Retinal pigment epithelial cell (primary cell): Measurements from ENCODE around the gene HDAC1.
A peak's percentile ranks its signal among the peaks of the same experiment; 100 is the strongest.
"Not testable (repeated sequence)": the region's sequence is repeated elsewhere in the genome, so short reads cannot be mapped to it uniquely, and the experiment has no call there.

Source experiments
- DNase-seq: peaks from one replicate; pipeline ENCODE4 v3.0.0-alpha.2; 2010; ENCODE audit warnings: low read depth
- H3K4me3 ChIP-seq: 2 replicates; pipeline ENCODE4 v1.5.1; 2011; ENCODE audit warnings: mild to moderate bottlenecking, low read length, control low read depth, moderate library complexity
- TF ChIP-seq, protein P1 (sequence below): conservative IDR thresholded peaks from 2 replicates; pipeline ENCODE4 v1.5.1; 2011; ENCODE audit warnings: low read depth, low read length, control low read depth, inconsistent platforms

The HDAC1 gene

DNA sequence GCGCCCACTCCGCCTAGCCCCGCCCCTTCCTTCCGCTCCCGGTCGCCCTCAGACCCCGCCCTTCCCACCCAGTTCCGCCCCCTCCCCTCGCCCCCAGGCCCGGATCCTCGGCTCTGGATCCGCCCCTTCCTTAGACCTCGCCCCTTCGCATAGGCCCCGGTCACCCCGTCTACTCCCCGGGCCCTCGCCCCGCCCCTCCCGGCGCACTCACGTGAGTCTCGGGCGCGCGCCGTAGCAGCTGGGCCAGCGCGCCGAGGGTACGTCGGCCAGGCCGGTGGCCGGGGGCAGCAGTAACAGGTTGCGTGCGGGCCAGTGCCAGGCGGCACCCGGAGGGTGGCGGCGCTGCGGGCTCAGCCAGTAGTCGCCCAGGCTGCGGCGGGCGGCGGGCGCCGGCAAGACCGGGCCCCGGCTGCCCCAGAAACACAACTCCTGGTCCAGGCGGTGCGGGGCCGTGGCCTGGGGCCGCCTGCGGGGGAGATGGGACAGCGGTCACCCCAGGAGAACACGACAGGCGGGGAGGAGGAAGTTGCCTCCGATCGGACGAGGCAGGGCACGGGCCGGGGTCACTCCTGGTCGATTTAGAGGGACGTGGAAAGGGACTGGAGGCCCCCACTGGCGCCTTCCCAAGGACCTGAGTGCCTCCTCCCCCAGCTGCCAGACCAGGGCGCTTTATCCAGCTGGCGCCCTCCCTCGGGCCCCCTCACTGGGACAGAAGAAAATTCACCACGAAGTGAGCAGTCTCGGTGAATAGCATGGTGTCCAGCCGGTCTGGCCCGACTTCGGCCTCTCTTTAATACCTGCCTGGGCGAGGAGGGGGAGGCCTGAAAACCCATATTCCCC is 59.7 kb downstream of the HDAC1 start:
- H3K4me3 ChIP-seq, result peak overlapping the region; percentile 70
- peak; percentile 75 for DNase-seq
- TF ChIP-seq, protein P1, sequence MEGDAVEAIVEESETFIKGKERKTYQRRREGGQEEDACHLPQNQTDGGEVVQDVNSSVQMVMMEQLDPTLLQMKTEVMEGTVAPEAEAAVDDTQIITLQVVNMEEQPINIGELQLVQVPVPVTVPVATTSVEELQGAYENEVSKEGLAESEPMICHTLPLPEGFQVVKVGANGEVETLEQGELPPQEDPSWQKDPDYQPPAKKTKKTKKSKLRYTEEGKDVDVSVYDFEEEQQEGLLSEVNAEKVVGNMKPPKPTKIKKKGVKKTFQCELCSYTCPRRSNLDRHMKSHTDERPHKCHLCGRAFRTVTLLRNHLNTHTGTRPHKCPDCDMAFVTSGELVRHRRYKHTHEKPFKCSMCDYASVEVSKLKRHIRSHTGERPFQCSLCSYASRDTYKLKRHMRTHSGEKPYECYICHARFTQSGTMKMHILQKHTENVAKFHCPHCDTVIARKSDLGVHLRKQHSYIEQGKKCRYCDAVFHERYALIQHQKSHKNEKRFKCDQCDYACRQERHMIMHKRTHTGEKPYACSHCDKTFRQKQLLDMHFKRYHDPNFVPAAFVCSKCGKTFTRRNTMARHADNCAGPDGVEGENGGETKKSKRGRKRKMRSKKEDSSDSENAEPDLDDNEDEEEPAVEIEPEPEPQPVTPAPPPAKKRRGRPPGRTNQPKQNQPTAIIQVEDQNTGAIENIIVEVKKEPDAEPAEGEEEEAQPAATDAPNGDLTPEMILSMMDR, result peak; percentile 19

DNA sequence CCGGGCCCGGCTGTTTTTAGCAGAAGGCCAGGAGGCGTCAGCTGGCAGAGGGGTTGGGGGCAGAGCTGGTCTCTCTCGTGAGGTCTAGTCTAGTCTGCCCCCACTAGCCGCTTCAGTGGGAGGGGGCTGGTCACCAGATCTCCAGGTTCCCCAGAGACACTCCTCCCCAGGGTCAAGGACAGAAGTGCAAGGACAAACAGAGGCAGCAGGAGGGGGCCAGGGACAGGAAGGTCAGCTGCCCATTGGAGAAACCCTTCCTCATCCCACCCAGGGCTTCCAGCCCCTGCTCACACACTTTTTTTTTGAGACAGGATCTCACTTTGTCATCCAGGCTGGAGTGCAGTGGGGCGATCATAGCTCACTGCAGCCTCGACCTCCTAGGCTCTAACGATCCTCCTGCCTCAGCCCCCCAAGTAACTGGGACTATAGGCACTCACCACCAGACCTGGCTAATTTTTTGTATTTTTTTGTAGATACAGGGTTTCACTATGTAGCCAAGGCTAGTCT is 60.4 kb downstream of the HDAC1 start:
- TF ChIP-seq, protein P1, result no peak
- DNase-seq, result no peak
- peak overlapping the region; percentile 61 for H3K4me3 ChIP-seq

DNA sequence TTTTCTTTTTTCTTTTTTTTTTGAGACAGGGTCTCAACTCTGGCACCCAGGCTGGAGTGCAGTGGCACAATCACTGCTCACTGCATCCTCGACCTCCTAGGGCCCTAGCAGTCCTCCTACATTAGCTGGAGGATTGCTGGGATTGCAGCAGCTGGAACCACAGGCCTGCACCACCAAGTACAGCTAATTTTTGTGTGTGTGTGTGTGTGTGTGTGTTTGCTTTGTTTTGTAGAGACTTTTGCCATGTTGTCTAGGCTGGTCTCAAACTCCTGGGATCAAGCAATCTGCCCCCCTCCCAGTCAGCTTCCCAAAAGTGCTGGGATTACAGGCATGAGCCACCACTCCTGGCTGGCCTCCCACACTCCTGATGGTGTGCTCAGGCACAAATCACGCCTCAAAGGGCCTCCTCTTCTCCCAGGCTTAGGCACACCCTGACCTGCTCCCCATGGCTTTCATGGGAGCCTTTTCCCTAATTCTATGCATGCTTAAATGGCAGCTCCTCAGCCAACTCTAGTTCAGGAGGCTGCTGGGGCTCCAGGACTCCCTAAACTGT is 61.0 kb downstream of the HDAC1 start:
- no peak overlapping the region for H3K4me3 ChIP-seq
- TF ChIP-seq, protein P1, result no peak
- no peak for DNase-seq

GRCh38 chr1:32353431-32353830 is 61.5 kb downstream of the HDAC1 start:
- TF ChIP-seq, protein P1, result no peak
- no peak overlapping the region for H3K4me3 ChIP-seq

DNA sequence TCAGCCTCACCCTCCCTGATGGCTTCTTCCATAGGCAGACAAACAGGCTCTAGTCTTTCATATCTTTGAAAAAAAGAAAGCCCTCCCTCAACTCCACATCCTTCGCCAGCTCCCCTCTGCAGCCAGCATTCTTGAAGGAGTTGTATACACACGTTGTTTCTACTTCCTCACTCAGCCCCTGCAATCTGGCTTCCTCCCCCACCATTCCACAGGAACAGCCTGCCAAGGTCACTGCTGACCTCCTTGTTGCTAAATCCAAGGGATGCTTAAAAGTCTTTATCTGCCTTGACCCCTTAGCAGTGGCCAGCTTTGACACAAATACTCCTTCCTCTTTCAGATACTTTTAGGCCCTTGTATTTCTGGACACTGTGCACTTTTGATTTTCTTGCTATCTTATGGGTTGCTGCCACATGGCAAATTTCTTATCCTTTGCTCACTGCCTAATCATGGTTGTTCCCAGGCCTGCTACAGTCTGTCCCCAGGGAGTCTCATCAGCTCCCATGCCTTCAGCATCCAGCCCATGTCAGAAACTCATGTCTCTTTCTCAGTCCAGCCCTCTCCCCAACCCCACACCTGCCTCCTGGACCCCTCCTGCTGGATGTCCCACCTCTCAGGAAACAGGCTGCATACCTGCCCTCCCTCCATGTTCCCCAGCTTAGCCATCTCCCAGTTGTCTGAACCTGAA is 62.1 kb downstream of the HDAC1 start:
- DNase-seq, result no peak
- H3K4me3 ChIP-seq, result no peak overlapping the region
- TF ChIP-seq, protein P1, result no peak

More at GRCh38 chr1:32353431-32353830, 61.5 kb downstream of the HDAC1 start:
- no peak for DNase-seq

GRCh38 chr1:32355778-32356177 is 63.9 kb downstream of the HDAC1 start:
- H3K4me3 ChIP-seq, DNase-seq: not testable (repeated sequence)

DNA sequence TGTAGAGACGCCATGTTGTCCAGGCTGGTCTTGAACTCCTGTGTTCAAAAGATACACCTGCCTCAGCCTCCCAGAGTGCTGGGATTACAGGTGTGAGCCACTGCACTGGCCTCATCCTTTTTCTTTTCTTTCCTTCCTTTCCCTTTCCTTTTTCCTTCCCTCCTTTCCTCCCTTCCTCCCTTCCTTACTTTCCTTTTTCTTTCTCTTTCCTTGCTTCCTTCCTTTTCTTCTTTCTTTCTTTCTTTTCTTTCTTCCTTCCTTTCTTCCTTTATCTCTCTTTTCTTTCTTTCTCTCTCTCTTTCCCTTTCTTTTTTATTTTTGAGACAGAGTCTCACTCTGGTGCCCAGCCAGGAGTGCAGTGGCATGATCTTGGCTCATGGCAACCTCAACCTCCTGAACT is 64.6 kb downstream of the HDAC1 start:
- TF ChIP-seq, protein P1, result no peak
- no peak overlapping the region for H3K4me3 ChIP-seq
- no peak for DNase-seq
